Measurements from ENCODE around the gene ZNF432. TPM values are rescaled to one million over a fixed set of nuclear protein-coding genes. Genes with fewer than 3 reads are reported as not detected.
"Not testable (repeated sequence)": the region's sequence is repeated elsewhere in the genome, so short reads cannot be mapped to it uniquely, and the experiment has no call there.

The ZNF432 gene
- total RNA-seq, 3 donors from 2014 or later = 9.1 to 18.4 (median 10.3) TPM

- H3K9me3 ChIP-seq = peaks cover 100% of the 10 kb centered on the region
- no peak overlapping the region for H3K4me3 ChIP-seq
- H3K4me1 ChIP-seq (ENCODE audit: low read depth) = no peaks in the 10 kb centered on the region
- no peak for TF ChIP-seq CTCF (IDR thresholded peaks at IDR 0.05)
- peaks cover 43% of the 10 kb centered on the region for H3K36me3 ChIP-seq (ENCODE audit: low read depth)
- intact Hi-C loops (cut with DNase I, micrococcal nuclease) = no loop called here
- ATAC-seq = no peak
- no peak for DNase-seq
Observed at GRCh38 chr19:52070496-52070895, 21.9 kb upstream of the ZNF432 start.

GRCh38 chr19:52069653-52070052 lies 21.0 kb upstream of the ZNF432 start:
- no peak for TF ChIP-seq CTCF (IDR thresholded peaks at IDR 0.05)
- DNase-seq (no peak), ATAC-seq (no peak)
- Histone ChIP-seq H3K9me3 (peaks cover 100% of the 10 kb centered on the region), H3K4me1 (ENCODE audit: low read depth) (no peaks in the 10 kb centered on the region), H3K36me3 (ENCODE audit: low read depth) (peaks cover 36% of the 10 kb centered on the region), H3K4me3 (no peak overlapping the region)
- intact Hi-C loops (cut with DNase I, micrococcal nuclease) = no loop called here

GRCh38 chr19:52066258-52066863 lies 17.7 kb upstream of the ZNF432 start:
- Histone ChIP-seq H3K36me3 (ENCODE audit: low read depth) (peaks cover 29% of the 10 kb centered on the region), H3K9me3 (peaks cover 99% of the 10 kb centered on the region), H3K4me1 (ENCODE audit: low read depth) (no peaks in the 10 kb centered on the region), H3K4me3 (no peak overlapping the region)
- TF ChIP-seq CTCF (IDR thresholded peaks at IDR 0.05) = no peak
- no peak for ATAC-seq
- DNase-seq = no peak
- intact Hi-C loops (cut with DNase I, micrococcal nuclease) = no loop called here

- H3K36me3 ChIP-seq (ENCODE audit: low read depth) = peaks cover 19% of the 10 kb centered on the region
- intact Hi-C loops (cut with DNase I, micrococcal nuclease) = no loop called here
- no peak overlapping the region for H3K4me3 ChIP-seq
- TF ChIP-seq CTCF (IDR thresholded peaks at IDR 0.05) = no peak
- no peak for DNase-seq
- no peaks in the 10 kb centered on the region for H3K4me1 ChIP-seq (ENCODE audit: low read depth)
- peaks cover 99% of the 10 kb centered on the region for H3K9me3 ChIP-seq
- ATAC-seq = no peak
Observed at GRCh38 chr19:52065399-52065798, 16.8 kb upstream of the ZNF432 start.

GRCh38 chr19:52056480-52056879 lies 7.8 kb upstream of the ZNF432 start:
- H3K4me1 ChIP-seq (ENCODE audit: low read depth); H3K4me3 ChIP-seq; intact Hi-C loops (cut with DNase I, micrococcal nuclease); H3K36me3 ChIP-seq (ENCODE audit: low read depth); ATAC-seq; DNase-seq: not testable (repeated sequence)
- peaks cover 90% of the 10 kb centered on the region for H3K9me3 ChIP-seq

- H3K36me3 ChIP-seq (ENCODE audit: low read depth); intact Hi-C loops (cut with DNase I, micrococcal nuclease); H3K4me3 ChIP-seq; ATAC-seq; H3K4me1 ChIP-seq (ENCODE audit: low read depth); DNase-seq: not testable (repeated sequence)
- H3K9me3 ChIP-seq = peaks cover 57% of the 10 kb centered on the region
Observed at GRCh38 chr19:52051736-52052135, 3.1 kb upstream of the ZNF432 start.

- intact Hi-C loops (cut with DNase I, micrococcal nuclease) = no loop called here
- ATAC-seq = no peak
- Histone ChIP-seq H3K36me3 (ENCODE audit: low read depth) (peaks cover 44% of the 10 kb centered on the region), H3K9me3 (peaks cover 93% of the 10 kb centered on the region), H3K4me1 (ENCODE audit: low read depth) (no peaks in the 10 kb centered on the region), H3K4me3 (no peak overlapping the region)
- no peak for DNase-seq
- no peak for TF ChIP-seq CTCF (IDR thresholded peaks at IDR 0.05)
Observed at GRCh38 chr19:52039169-52039568, 9.5 kb downstream of the ZNF432 start.

Data from mucosa of descending colon (tissue), 3 donors.